Measurements from ENCODE around the gene ZNF480. TPM values are rescaled to one million over a fixed set of nuclear protein-coding genes. Genes with fewer than 3 reads are reported as not detected.

The ZNF480 gene
- total RNA-seq: 14.7 TPM

GRCh38 chr19:52296773-52297600 lies at the start of gene ZNF480:
TSS of gene ZNF480 (plus strand) at chr19:52297169. CDS start at chr19:52300413, 3,244 bp downstream.

GRCh38 chr19:52269338-52270261 lies 27.4 kb upstream of the ZNF480 start, which contains the start of gene ZNF766:
TSS of gene ZNF766 (plus strand) at chr19:52269587. CDS start at chr19:52269614, 27 bp downstream.

GRCh38 chr19:52336117-52336790 lies 39.3 kb downstream of the ZNF480 start, which contains the start of gene ZNF610:
TSS of gene ZNF610 (plus strand) at chr19:52336243. CDS start at chr19:52349173, 12,930 bp downstream.

GRCh38 chr19:52369559-52370340 lies 72.8 kb downstream of the ZNF480 start, which contains the start of gene ZNF880:
TSS of gene ZNF880 (plus strand) at chr19:52369923. CDS start at chr19:52369966, 43 bp downstream.

Small RNA genes within 50 kb of the gene (small RNA-seq; reads per million reads assigned to genes)
- 0.21 reads per million for gene MIR643 (ENCODE audit: low replicate concordance)
- gene RF00019 (ENCODE audit: low replicate concordance): not detected

Other genes starting within 250 kb of the ZNF480 start
- gene ZNF432, start 248.3 kb upstream of the ZNF480 start, total RNA-seq: 33.8 TPM
- 68.9 TPM for gene ZNF841, start 201.4 kb upstream of the ZNF480 start, total RNA-seq
- gene ZNF616, start 157.2 kb upstream of the ZNF480 start, total RNA-seq: 35.1 TPM
- 48.2 TPM for gene ZNF836, start 125.5 kb upstream of the ZNF480 start, total RNA-seq
- 286 TPM for gene PPP2R1A, start 107.1 kb upstream of the ZNF480 start, total RNA-seq
- 19.1 TPM for gene ZNF766, start 27.6 kb upstream of the ZNF480 start, total RNA-seq
- gene ZNF610, start 39.1 kb downstream of the ZNF480 start, total RNA-seq: 24.4 TPM
- 122 TPM for gene ZNF880, start 72.8 kb downstream of the ZNF480 start, total RNA-seq
- gene ZNF528, start 100.7 kb downstream of the ZNF480 start, total RNA-seq: 138 TPM
- 9.4 TPM for gene ZNF534, start 132.0 kb downstream of the ZNF480 start, total RNA-seq
- gene ZNF578, start 156.4 kb downstream of the ZNF480 start, total RNA-seq: 36.6 TPM
- gene ZNF808, start 230.5 kb downstream of the ZNF480 start, total RNA-seq: 48.5 TPM